Stimulated activated CD4-positive, alpha-beta T cell treated with anti-CD3 and anti-CD28 coated beads, Interleukin-2, amount 100 ng/mL, for 4 hours (primary cell): ENCODE results near the gene NTN1.

Source experiments
- DNase-seq: peaks from one replicate; pipeline ENCODE4 v3.0.0-alpha.2; 2020; ENCODE audit warnings: low read depth

Gene NTN1

GRCh38 chr17:9037736-9038135 is 16.4 kb downstream of the NTN1 start:
- no peak for DNase-seq

DNA sequence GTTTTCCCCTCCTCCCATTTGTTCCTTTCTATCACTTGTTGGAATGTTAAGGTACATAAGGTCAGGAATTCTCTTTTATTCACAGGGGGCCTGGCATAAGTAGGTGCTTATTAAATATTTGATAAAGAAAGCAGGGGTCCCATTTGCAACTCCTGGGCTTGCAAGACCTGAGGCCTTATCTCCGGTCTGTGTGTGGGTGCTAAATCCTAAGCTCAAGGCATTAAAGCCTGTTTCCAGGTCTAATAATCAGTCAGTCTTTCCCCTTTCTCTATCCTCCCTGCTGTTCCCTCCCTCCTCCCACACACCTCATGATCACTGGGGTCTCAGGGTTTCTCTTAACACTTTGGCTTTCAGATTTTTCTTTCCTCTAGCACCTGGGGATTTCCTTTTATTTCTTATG is 17.1 kb downstream of the NTN1 start:
- DNase-seq = no peak

- no peak for DNase-seq
Measured at GRCh38 chr17:9044772-9045463, 23.6 kb downstream of the NTN1 start.

DNA sequence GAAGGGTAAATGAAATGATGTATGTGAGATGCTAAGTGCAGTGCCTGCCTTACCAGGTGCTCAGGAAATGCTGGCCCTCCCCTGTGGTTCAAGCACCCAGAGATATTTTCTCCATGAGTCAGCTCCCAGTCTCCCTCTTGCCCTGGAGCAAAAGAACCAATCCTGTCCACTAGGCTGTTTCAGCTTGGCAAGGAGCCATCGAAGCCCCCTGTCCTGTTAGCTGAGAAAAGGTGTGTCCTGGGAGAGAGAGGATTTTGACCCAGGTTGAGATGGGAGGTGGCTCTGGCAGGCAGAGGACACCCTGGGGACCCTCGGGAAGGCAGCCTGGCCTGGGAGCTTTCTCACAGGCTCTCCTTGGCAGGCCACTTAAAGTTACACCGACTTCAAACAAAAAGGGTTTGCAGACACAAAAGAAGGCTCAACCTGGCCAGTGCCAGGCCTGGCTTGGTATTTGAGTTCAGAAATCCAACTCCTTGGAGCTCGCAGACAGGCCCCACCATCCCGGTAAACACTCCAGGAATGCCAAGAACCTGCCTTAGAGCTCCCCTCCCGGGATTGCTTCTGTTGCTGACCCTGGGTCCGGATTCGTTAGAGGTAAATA is 29.6 kb downstream of the NTN1 start:
- DNase-seq = no peak

GRCh38 chr17:9051561-9051960 is 30.3 kb downstream of the NTN1 start:
- DNase-seq = no peak

GRCh38 chr17:9052921-9053320 is 31.6 kb downstream of the NTN1 start:
- DNase-seq = no peak

DNA sequence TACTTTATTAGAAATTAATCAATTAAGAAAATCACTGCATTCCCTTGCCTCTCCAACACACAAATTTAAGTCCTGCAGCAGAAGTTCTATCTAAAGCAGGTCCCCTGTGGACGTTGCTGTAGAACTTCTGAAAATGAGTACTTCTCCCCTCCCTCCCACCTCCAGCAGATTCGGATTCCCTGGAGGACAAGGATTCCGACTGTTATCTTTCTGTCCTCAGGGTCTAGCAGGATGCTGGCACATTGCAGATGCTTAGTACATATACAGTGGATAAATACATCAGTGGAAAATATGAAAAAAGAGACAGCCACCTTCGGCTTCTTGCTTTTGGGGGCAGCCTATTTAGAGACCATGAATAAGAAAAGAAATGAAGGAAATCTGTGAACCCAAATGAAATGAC is 32.1 kb downstream of the NTN1 start:
- no peak for DNase-seq

GRCh38 chr17:9054126-9054975 is 33.0 kb downstream of the NTN1 start:
- DNase-seq = no peak

DNA sequence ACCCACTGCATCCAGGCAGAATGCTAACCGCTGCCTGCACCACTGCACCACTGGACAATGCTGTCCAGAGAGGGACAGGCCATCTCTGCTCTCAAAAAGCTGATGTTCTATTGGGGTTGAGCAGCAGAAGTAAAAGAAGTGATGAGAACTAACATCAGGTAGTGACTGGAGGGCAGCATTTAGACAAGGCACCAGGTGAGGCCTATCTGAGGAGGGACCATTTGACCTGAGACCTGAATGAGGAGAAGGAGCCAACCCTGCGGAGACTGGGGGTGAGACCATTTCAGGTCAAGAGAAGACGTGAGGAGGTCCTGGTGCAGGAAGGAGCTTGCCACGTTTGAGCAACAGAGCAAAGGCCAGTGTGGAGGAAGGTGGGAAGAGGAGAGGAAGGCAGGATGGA is 34.0 kb downstream of the NTN1 start:
- DNase-seq = no peak

GRCh38 chr17:9056566-9056965 is 35.3 kb downstream of the NTN1 start:
- DNase-seq = no peak

- no peak for DNase-seq
Measured at GRCh38 chr17:9057310-9057709, 36.0 kb downstream of the NTN1 start.

GRCh38 chr17:9062399-9062902 is 41.1 kb downstream of the NTN1 start:
- no peak for DNase-seq

DNA sequence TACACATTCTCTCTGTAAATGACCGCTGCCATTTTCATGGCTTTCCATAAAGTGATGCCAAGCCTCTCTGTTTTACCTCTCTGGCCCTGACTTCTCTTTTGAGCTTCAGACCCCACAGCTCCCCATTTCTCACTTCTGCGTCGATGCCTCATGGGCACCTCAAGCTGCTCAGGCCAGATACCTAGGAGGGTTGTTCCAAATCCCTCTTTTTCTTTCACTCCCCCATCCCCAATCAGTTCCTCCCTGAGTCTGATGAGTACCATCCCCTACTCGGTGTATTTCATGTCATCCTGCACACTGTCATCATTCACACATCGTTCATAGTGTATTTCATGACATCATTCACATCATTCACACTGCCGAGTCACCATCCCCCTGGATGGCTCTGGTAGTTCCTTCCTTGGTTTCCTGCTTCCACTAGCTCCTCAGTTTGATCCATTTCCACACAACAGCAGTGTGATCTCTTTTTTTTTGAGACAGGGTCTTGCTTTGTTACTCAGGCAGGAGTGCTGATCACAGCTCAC is 43.1 kb downstream of the NTN1 start:
- DNase-seq = no peak

DNA sequence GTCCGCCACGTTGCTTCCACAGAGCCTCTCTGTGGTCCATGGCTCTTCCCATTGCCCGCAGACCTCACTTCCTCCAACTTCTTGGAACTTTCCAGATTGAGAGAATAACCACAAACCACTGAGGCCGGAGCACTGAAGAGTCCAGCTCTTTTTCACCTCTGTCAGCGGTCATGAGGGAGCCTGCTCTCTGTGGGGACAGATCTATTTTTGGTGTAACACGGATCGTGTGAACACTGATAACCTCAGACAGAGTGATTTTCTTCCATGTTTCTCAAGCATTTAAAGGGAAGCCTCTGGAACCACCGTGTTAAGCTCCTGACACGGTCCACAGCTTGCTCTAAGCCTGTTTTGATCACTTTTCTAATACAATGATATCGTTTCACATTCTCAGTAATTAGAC is 49.7 kb downstream of the NTN1 start:
- DNase-seq = no peak

- DNase-seq = no peak
Measured at GRCh38 chr17:9071811-9072498, 50.6 kb downstream of the NTN1 start.

- DNase-seq = no peak
Measured at GRCh38 chr17:9072696-9073339, 51.5 kb downstream of the NTN1 start.

DNA sequence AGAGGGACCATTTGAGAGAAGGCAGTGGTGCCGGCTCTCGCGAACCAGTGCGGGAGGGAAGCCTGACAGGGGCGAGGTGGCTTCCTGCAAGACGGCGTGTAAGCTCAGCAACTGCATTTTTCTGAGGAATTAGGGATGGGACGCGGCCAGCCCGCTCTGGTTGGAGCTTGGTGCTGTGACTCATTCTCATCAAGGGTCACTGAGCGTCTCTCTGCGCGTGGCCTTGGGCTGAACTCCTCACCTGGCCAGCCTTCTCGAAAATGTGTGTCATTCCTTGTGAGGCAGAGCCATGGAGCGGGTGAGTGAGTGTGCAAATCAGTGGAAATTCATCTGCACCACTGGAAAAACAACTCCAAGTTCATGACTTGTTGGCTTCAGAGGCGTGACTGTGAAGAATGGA is 52.8 kb downstream of the NTN1 start:
- DNase-seq = no peak

- DNase-seq = no peak
Measured at GRCh38 chr17:9079461-9080103, 58.3 kb downstream of the NTN1 start.

- DNase-seq = no peak
Measured at GRCh38 chr17:9080296-9080914, 59.1 kb downstream of the NTN1 start.

DNA sequence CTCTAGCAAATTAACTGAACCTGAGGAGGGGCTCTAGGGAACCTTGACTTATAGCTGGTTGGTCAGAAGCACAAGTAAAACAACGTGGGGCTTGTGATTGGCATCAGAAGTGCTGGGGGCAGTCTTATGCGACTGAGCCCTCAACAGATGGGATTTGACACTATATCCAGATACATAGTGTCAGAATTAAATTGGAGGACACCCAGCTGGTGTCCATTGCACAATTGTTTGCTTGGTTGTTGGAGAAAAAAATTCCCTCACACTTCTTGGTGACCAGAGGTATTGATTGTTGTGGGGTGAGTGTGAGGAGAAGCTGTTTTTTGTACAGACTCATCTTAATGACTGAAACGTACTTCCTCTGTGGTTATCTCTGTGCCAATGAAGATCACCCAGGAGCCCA is 59.7 kb downstream of the NTN1 start:
- no peak for DNase-seq

GRCh38 chr17:9086577-9086976 is 65.3 kb downstream of the NTN1 start:
- no peak for DNase-seq
